Effector CD8-positive, alpha-beta T cell (primary cell): Measurements from ENCODE around the gene CCDC190.
"Not testable (repeated sequence)": the region's sequence is repeated elsewhere in the genome, so short reads cannot be mapped to it uniquely, and the experiment has no call there.

Source experiments
- DNase-seq: peaks from one replicate; lab custom pipeline; 2025; lab: John Stamatoyannopoulos, UW

Gene CCDC190

GRCh38 chr1:162877412-162877811, 16.4 kb upstream of the CCDC190 start:
- DNase-seq: no peak

DNA sequence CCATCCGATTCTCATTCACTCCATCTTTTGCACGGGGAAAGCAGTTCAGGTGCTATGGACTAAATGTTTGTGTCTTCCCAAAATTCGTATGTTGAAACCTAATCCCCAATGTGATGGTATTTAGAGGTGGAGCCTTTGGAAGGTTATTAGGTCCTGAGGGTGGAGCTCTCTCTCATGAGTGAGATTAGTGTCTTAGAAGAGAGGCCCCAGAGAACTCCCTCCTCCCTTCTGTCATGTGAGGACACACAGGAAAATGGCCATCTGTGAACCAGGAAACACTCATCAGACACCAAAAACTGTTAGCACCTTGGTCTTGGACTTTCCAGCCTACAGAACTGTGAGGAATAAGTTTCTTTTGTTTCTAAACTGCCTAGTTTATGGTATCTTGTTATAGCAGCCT, 15.8 kb upstream of the CCDC190 start:
- DNase-seq: no peak

DNA sequence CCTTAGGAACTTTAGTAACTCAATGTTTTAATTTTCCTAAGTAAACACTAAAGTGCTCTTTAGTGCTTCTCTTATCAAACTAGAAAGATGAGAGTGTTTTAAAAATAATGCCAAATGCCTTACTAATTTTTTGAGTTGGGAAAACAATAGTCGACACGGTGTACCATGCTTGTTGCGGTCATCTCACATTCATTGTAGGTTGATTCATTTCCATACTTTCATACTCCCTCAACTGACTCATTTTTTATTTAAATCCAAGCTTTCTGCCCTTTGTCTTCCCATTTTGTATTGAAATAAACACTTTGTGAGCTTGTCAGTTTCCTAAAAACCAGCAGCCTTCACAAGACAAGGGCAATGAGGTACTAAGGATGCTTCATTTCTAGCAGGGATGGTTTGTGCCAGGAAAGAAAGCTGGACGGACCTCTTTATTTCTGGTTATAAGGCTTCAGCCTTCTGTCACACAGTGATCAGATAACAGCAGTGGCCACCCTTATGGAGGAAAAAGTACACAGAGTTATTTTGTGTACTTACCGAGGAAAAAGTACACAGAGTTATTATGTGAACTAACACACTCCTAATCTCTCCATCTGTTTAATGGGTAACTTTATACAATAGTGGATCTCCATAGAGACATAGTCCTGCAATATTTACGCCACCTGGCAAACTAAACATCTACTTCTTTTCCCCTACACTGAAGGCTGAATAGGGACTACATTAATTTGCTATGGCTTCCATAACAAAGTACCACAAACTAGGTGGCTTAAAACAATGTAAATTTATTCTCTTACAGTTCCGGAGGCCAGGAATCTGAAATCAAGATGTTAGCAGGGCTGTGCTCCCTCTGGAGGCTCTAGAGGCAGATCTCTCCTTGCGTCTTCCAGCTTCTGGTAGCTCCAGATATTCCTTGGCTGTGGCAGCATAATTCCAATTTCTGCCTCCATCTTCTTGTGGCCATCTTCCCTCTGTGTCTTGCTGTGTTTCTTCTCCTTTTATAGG, 13.0 kb upstream of the CCDC190 start:
- DNase-seq: no peak

DNA sequence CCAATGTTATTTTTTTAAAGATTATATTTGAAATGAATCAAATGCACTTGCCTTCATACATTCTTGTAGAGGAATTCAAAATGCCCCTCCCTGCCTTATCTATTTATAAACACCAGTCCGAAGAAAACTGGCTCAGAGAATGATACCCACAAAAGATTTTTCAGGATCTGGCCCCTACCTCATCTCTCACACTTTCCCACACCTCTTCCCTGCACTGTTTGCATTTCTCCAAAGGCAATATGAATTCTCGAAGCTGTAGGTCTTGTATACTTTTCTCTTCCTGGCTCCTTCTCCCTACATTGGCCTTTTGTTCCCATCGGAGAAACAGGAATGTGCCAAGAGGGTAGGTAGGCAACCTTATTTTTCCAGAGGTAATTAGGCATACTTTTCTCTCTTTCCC, 12.0 kb upstream of the CCDC190 start:
- DNase-seq: no peak

DNA sequence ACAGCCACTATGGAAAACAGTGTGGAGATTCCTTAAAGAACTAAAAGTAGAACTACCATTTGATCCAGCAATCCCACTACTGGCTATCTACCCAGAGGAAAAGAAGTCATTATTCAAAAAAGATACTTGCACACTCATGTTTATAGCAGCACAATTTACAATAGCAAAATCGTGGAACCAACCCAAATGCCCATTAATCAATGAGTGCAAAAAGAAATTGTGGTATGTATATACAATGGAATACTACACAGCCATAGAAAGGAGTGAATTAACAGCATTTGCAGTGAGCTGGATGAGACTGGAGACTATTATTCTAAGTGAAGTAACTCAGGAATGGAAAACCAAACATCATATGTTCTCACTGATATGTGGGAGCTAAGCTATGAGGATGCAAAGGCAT, 10.4 kb upstream of the CCDC190 start:
- DNase-seq: not testable (repeated sequence)

- no peak for DNase-seq
These were observed 8.0 kb upstream of the CCDC190 start for GRCh38 chr1:162868972-162869371.

GRCh38 chr1:162861625-162862024, 650 bp upstream of the CCDC190 start:
- DNase-seq: no peak

GRCh38 chr1:162859191-162859590, 1.8 kb downstream of the CCDC190 start:
- no peak for DNase-seq

DNA sequence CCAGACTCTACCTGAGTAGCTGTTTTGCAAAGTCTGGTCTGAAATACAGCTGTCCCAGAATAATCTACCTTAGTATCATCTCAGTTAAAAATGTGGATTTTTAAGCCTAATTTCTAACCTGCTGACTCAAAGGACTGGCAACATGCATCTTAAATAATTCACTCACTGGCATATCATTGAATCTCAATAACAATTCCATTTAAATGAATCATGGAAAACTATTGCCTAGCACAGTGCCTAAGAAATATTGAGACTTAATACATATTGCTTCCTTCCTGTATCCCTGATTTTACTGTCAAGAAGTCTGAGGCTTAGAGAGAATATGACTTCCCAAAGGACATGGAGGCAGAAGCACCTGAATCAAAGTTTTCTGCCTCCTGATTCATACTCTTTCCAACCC, 3.1 kb downstream of the CCDC190 start:
- DNase-seq: no peak

- no peak for DNase-seq
These were observed 4.7 kb downstream of the CCDC190 start for GRCh38 chr1:162856260-162856659.

DNA sequence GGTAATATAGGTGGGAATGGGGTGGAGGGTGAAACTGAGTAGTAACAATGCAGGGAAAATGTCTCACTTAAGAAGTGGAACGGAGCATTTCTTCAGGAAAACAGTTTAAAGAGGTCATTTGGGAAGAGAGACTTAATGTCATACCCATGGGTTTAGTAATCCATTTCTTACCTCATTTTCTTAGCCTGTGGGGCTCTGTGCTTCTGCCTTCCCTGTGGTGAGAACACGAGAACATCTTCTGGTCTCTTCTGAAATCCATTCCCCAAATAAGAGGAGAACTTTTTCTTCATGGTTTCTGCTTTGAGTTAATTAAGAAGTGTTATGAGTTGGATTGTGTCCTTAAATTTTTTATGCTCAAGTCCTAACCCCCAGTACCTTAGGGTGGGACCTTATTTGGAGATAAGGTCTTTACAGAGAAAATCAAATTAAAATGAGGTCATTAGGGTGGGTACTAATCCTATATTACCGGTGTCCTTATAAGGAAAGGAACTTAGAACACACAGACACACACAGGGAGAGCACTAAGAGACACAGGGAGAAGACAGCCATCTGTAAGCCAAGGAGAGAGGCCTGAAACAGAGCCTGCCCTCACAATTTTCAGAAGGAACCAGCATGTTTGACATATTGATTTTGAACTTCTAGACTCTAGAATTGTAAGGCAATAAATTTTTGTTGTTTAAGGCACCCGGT, 5.4 kb downstream of the CCDC190 start:
- DNase-seq: no peak

DNA sequence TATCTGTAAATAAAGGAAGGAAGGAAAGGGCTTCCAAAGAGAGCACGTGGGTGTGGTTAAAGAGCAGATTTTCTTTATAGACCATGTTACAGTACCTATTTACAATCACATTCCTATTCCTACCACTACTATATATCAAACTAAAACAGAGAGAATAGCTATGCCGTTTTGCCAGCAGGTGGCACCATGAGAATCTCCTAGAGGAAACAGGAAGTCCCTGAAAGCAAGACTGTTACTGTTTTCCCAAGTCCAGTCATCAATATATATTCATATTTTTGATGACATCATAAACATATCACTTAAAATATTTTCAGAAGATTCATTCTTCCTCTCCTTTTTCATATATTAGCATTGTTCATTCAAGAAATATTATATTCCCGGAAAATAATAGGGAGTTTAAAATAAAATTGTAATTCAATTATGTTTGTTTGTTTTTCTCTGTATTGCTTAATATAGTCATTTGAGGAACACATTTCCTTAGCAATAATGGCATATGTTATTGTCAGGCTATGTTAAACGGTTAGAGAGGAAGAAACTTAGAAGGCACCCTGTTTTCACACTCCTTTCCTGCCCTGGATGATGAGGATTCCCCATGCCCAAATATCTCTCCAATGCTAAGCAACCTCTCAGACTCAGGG, 6.6 kb downstream of the CCDC190 start:
- peak; percentile 7 for DNase-seq

DNA sequence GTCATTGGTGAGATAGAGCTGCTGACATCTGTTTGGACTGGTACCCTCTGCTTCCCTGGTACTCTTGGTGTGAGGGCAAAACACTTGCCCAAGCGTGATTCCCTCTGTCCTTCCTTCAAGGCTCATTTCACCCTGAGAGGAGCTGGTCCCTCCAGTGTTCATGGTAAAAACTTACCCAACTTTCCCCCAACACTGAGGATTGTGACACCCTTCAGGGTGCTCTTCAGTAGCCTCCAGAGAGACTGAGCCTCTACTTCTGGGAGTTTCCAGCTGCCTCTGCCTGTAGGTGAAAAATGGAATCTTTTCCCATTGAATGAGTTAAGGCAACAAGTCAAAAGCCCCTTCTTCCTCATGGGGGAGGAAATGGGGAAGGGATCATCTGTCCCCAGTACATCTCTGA, 9.6 kb downstream of the CCDC190 start:
- no peak for DNase-seq

DNA sequence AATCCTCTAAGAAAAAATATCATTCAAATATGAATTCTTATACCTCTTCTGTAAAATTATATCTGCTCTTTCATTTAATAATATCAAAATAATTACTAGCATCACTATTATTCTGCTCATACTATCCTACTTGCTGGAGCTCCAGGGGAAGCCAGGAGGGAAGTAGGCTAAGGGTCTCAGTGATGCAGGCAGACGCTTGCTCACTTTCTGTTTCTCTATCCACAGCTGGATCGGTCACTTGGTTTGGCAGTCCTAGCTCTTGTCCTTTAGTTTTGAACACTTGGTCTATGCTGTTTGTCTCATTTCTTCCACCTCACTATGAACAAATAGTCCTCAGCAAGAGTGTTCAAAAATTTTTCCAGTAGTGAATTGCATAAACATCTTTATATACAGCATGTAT, 11.3 kb downstream of the CCDC190 start:
- no peak for DNase-seq

- DNase-seq: peak; percentile 71
These were observed 13.0 kb downstream of the CCDC190 start for GRCh38 chr1:162847839-162848453.

DNA sequence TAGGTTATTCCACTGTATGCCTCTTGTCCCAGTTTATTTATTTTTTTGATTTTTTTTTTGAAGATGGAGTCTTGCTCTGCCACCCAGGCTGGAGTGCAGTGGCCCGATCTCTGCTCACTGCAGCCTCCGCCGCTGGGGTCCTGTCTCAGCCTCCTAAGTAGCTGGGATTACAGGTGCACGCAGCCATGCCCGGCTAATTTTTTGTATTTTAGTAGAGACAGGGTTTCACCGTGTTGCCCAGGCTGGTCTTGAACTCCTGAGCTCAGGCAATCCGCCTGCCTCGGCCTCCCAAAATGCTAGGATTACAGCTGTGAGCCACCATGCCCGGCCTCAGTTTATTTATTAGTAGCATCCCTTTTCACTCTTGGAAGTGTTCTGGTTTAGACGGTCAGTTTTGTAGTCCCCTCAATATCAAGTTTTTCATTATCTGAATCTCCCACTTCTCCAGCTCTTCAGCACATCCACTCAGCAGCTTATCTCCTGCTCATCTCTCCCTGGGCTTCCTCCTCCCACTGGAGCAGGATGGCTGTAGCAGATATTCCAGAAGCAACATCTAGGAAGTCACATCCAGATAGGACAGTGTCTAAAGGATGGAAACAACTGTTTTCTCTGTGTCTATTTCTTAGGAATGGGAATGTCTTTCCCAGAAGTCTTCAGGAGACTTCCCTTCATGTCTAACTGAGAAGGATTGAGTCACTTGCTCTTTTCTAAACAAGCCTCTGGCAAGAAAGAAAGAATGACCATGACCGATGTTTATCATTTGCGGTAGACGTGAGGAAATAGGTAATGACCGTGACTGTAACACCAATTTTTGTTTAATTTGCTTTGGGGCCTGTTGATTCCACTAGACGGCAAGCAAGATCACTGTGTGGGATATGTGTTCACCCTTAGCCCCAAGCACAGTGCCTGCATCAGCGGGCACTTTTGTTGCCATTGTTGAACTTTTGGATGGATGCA, 14.4 kb downstream of the CCDC190 start:
- DNase-seq: no peak

GRCh38 chr1:162844153-162844552, 16.8 kb downstream of the CCDC190 start:
- no peak for DNase-seq

- no peak for DNase-seq
These were observed 20.6 kb downstream of the CCDC190 start for GRCh38 chr1:162840250-162840839.

GRCh38 chr1:162838863-162839262, 22.1 kb downstream of the CCDC190 start:
- no peak for DNase-seq

GRCh38 chr1:162835157-162835899, 25.6 kb downstream of the CCDC190 start:
- DNase-seq: no peak
